Osteoblast (primary cell): ENCODE results near the gene RNGTT. TPM values are rescaled to one million over a fixed set of nuclear protein-coding genes. Genes with fewer than 3 reads are reported as not detected.

Source experiments
- DNase-seq: peaks from one replicate; pipeline ENCODE4 v3.0.0; 2011; ENCODE audit warnings: low spot score, mixed read lengths; ENCODE audit not compliant: insufficient read length; ENCODE audit errors: missing footprints
- H2AFZ ChIP-seq: 2 replicates; pipeline ENCODE4 v1.6.0; 2011; ENCODE audit warnings: mild to moderate bottlenecking, low read length
- H3K27ac ChIP-seq: 2 replicates; pipeline ENCODE4 v1.5.1; 2011; ENCODE audit warnings: mild to moderate bottlenecking, low read depth, low read length, moderate library complexity
- H3K27me3 ChIP-seq: 2 replicates; pipeline ENCODE4 v1.6.0; 2012; ENCODE audit warnings: mild to moderate bottlenecking, control low read depth, inconsistent platforms, low read length, moderate library complexity; ENCODE audit not compliant: insufficient read depth
- H3K36me3 ChIP-seq: 2 replicates; pipeline ENCODE4 v1.5.1; 2011; ENCODE audit warnings: mild to moderate bottlenecking, low read length, control low read depth, moderate library complexity; ENCODE audit not compliant: insufficient read depth
- H3K4me1 ChIP-seq: 2 replicates; pipeline ENCODE4 v1.5.1; 2011; ENCODE audit warnings: mild to moderate bottlenecking, low read length, control low read depth, moderate library complexity; ENCODE audit not compliant: insufficient read depth
- H3K4me2 ChIP-seq: 2 replicates; pipeline ENCODE4 v1.6.0; 2011; ENCODE audit warnings: mild to moderate bottlenecking, low read length; ENCODE audit not compliant: insufficient read depth
- H3K4me3 ChIP-seq: fragments of 200-600 bp; sonication (generic); 3 replicates; pipeline ENCODE4 v1.5.1; 2012; ENCODE audit warnings: mild to moderate bottlenecking, low read length, inconsistent platforms; ENCODE audit not compliant: insufficient read depth
- H3K79me2 ChIP-seq: 2 replicates; pipeline ENCODE4 v1.6.0; 2012; ENCODE audit warnings: mild to moderate bottlenecking, low read length, control low read depth, inconsistent platforms; ENCODE audit not compliant: insufficient read depth
- H3K9me3 ChIP-seq: 2 replicates; pipeline ENCODE4 v1.5.1; 2011; ENCODE audit warnings: low read depth, low read length, control low read depth
- H4K20me1 ChIP-seq: 2 replicates; pipeline ENCODE4 v1.6.0; 2012; ENCODE audit warnings: mild to moderate bottlenecking, low read length, control low read depth; ENCODE audit not compliant: insufficient read depth
- total RNA-seq: library from RNA; depleted of rRNA; stranded (reverse); fragments of >200 nt; gene quantifications from 2 replicates; pipeline ENCODE4 v1.2.3, GENCODE V29; 2012
- TF ChIP-seq, protein P1 (sequence below): IDR thresholded peaks from 2 replicates; pipeline ENCODE4 v1.5.1; 2011; ENCODE audit warnings: mild to moderate bottlenecking, low read depth, low read length, moderate library complexity; ENCODE audit errors: extremely low read depth

Gene RNGTT
- total RNA-seq, 1 donor, result 19.2 TPM

DNA sequence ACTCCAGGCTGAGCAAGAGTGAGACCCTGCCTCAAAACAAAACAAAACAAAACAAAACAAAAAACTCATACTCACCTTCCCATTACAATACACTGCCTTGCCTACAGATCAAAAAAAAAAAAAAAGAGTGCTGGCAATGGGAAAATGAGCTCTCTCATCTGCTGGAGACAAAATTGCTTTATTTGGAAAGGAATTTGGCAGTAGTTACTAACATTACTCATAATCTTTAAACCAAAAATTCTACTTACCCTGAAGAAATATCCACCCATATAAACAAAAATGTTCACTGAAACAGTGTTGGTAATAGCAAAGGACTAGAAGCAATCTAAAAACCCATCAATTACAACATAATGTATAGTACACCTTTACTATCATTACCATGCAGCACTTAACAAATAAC, 120.4 kb downstream of the RNGTT start:
- Histone ChIP-seq H3K36me3 (peaks cover 3% of the 10 kb centered on the region), H3K27ac (peak overlapping the region; percentile 36), H3K27me3 (no peaks in the 10 kb centered on the region), H4K20me1 (no peaks in the 10 kb centered on the region), H3K4me1 (peaks cover 17% of the 10 kb centered on the region), H3K79me2 (no peaks in the 10 kb centered on the region), H2AFZ (no peak overlapping the region), H3K9me3 (no peaks in the 10 kb centered on the region), H3K4me3 (no peak overlapping the region), H3K4me2 (peak overlapping the region; percentile 70)
- peak; percentile 80 for DNase-seq
- TF ChIP-seq, protein P1, sequence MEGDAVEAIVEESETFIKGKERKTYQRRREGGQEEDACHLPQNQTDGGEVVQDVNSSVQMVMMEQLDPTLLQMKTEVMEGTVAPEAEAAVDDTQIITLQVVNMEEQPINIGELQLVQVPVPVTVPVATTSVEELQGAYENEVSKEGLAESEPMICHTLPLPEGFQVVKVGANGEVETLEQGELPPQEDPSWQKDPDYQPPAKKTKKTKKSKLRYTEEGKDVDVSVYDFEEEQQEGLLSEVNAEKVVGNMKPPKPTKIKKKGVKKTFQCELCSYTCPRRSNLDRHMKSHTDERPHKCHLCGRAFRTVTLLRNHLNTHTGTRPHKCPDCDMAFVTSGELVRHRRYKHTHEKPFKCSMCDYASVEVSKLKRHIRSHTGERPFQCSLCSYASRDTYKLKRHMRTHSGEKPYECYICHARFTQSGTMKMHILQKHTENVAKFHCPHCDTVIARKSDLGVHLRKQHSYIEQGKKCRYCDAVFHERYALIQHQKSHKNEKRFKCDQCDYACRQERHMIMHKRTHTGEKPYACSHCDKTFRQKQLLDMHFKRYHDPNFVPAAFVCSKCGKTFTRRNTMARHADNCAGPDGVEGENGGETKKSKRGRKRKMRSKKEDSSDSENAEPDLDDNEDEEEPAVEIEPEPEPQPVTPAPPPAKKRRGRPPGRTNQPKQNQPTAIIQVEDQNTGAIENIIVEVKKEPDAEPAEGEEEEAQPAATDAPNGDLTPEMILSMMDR, result no peak

DNA sequence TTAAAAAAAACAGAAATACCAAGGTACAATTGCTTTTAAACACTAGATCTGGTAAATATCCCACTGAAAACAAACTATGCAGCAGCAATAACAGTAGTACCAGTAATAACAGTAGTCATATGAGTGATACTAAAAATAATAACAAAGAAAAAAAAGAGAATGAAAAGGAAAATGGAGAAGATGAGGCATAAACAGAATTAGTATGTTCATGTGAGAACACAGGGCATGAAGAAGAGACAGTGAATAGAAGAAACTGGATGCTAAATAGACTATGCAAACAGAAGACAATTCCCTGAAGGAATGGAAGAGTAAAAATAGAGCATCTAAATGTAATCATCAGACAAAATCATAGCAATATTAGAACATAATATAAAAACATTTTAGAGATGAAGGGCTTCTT, 121.1 kb downstream of the RNGTT start:
- H3K4me2 ChIP-seq, result peak overlapping the region; percentile 70
- no peaks in the 10 kb centered on the region for H3K9me3 ChIP-seq
- DNase-seq, result no peak
- H2AFZ ChIP-seq, result no peak overlapping the region
- TF ChIP-seq, protein P1, result no peak
- H4K20me1 ChIP-seq, result no peaks in the 10 kb centered on the region
- H3K27me3 ChIP-seq, result no peaks in the 10 kb centered on the region
- H3K36me3 ChIP-seq, result peaks cover 3% of the 10 kb centered on the region
- peak overlapping the region; percentile 36 for H3K27ac ChIP-seq
- peaks cover 17% of the 10 kb centered on the region for H3K4me1 ChIP-seq
- H3K4me3 ChIP-seq, result no peak overlapping the region
- H3K79me2 ChIP-seq, result no peaks in the 10 kb centered on the region

DNA sequence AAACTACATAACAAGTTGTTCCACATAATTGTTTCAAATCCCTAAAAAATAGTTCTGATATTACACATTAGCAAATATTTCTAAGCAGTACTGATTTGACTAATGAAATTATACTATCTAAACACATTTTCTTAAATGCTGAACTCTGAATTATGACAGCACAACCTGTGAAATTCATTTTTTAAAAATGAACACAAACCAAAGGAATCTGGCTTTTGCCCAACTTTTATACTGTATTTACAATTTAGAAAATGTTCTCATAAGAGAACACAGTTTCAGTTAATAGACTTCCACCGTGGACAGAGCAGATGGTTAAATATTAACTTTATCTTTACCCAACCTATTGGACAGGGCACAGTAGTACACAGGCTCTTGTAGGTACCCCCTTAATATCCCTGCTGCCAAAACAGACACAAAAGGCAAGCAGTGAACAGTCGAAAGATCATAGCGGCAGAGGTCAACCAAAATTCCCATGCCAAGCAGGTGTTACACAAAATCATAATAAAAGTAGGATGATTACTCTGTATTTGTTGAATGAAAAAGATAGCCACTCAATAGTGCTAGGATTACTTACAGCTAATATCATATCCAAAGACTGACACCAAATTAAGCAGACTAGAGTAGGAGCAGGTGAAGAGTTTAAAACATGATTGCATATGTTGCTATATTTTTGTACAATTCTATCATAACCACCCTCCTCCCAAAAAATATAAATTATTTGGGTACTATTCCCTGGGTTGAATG, 122.5 kb downstream of the RNGTT start:
- TF ChIP-seq, protein P1, result no peak
- H3K27me3 ChIP-seq, result no peaks in the 10 kb centered on the region
- no peak overlapping the region for H3K27ac ChIP-seq
- H4K20me1 ChIP-seq, result no peaks in the 10 kb centered on the region
- no peak for DNase-seq
- H3K4me3 ChIP-seq, result no peak overlapping the region
- no peak overlapping the region for H3K4me2 ChIP-seq
- peaks cover 3% of the 10 kb centered on the region for H3K36me3 ChIP-seq
- peaks cover 17% of the 10 kb centered on the region for H3K4me1 ChIP-seq
- no peaks in the 10 kb centered on the region for H3K79me2 ChIP-seq
- H3K9me3 ChIP-seq, result no peaks in the 10 kb centered on the region
- no peak overlapping the region for H2AFZ ChIP-seq

DNA sequence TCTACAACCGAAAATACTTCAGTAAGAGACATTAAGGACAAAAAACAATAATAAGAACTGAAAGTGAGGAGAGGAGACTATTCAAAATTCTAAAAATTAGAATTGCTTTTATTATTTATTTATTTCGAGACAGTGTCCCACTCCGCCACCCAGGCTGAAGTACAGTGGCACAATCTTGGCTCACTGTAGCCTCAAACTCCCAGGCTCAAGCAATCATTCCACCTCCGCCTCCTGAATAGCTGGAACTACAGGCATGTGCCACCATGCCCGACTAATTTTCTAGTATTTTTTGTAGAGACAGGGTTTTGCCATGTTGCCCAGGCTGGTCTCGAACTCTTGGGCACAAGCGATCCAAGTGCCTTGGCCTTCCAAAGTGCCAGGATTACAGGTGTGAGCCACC, 123.1 kb downstream of the RNGTT start:
- H3K36me3 ChIP-seq, result peaks cover 3% of the 10 kb centered on the region
- no peak overlapping the region for H3K27ac ChIP-seq
- no peaks in the 10 kb centered on the region for H3K9me3 ChIP-seq
- no peak for DNase-seq
- no peaks in the 10 kb centered on the region for H3K27me3 ChIP-seq
- H4K20me1 ChIP-seq, result no peaks in the 10 kb centered on the region
- no peak overlapping the region for H2AFZ ChIP-seq
- H3K4me3 ChIP-seq, result no peak overlapping the region
- TF ChIP-seq, protein P1, result no peak
- H3K4me1 ChIP-seq, result peaks cover 17% of the 10 kb centered on the region
- H3K79me2 ChIP-seq, result no peaks in the 10 kb centered on the region
- no peak overlapping the region for H3K4me2 ChIP-seq
